Right lobe of liver (tissue), 6 donors: ENCODE results near the gene MRPL40. TPM values are rescaled to one million over a fixed set of nuclear protein-coding genes. Genes with fewer than 3 reads are reported as not detected.

Experiments
- ATAC-seq, 4 donors: fragments of 200-7000 bp; cut with Tn5 transposase; one replicate each; pipeline ENCODE4 v1.9.1; 2020; ENCODE audit warnings: mild to moderate bottlenecking in 4 of 4, moderate library complexity in 4 of 4
- DNase-seq, 3 donors: peaks; one replicate each; pipeline ENCODE4 v3.0.0-alpha.2; 2020
- H3K27ac ChIP-seq, 3 donors: fragments of 200-600 bp; one replicate each; pipeline ENCODE4 v1.8.0; 2022
- H3K27me3 ChIP-seq, 2 donors: fragments of 200-600 bp; one replicate each; pipeline ENCODE4 v1.8.0; 2022
- H3K36me3 ChIP-seq, 4 donors: fragments of 200-600 bp; sonication (generic) in 1 of 4; one replicate each; pipeline versions ENCODE4 v1.5.1 to v1.8.0; 2017 to 2022; ENCODE audit warnings: control low read depth in 1 of 4
- H3K4me1 ChIP-seq, 4 donors: fragments of 200-600 bp; sonication (generic) in 1 of 4; one replicate each; pipeline versions ENCODE4 v1.5.1 to v1.8.0; 2017 to 2022; ENCODE audit warnings: control low read depth in 1 of 4
- H3K4me3 ChIP-seq, 3 donors: fragments of 200-600 bp; one replicate each; pipeline ENCODE4 v1.8.0; 2022
- H3K9me3 ChIP-seq, 4 donors: fragments of 200-600 bp; sonication (generic) in 1 of 4; one replicate each; pipeline versions ENCODE4 v1.5.1 to v1.8.0; 2017 to 2022; ENCODE audit warnings: control low read depth in 1 of 4
- CTCF ChIP-seq, 4 donors: fragments of 200-600 bp in 3 of 4; fragments of 450-650 bp in 1 of 4; IDR thresholded peaks; one replicate each; pipeline versions ENCODE4 v1.5.1 to v1.8.0; 2016 to 2022; ENCODE audit warnings: antibody characterized with exemption in 4 of 4, mild to moderate bottlenecking in 2 of 4
- POLR2A ChIP-seq: fragments of 450-650 bp; IDR thresholded peaks from one replicate; pipeline ENCODE4 v1.6.1; 2017; ENCODE audit warnings: antibody characterized with exemption, mild to moderate bottlenecking
- WGBS: methylation state at CpG from one replicate; pipeline ENCODE4 v1.1.6; 2018; ENCODE audit warnings: low coverage, low lambda C conversion rate; ENCODE audit not compliant: insufficient coverage; ENCODE audit errors: missing lambda C conversion rate; 5-methylcytosine and 5-hydroxymethylcytosine counted together
- intact Hi-C, 2 donors: fragments of 100-400 bp; cut with DNase I; formaldehyde crosslinking; loops; one replicate each; pipeline versions ENCODE4 v1.11.2 to v1.14.1; 2022
- total RNA-seq, 6 experiments: library from RNA; depleted of rRNA in 2 of 6; stranded (reverse); fragments of >200 nt in 2 of 6; fragmentation: NEBNext Ultra II Directional in 3 of 6; extraction: Animal tissue kit (Norgen Biotek cat#: 25700) in 3 of 6; gene quantifications; one replicate each; pipeline versions ENCODE4 v1.1.0 to v1.2.4, GENCODE V29; 2016 to 2023
- donor health status: DM: no; HTN: yes; CAD: no.
- donor health status: DM: no; HTN: no; CAD: no.
- donor health status: DM: no; HTN: no; CAD: no.
- donor health status: DM: no; HTN: yes; CAD: no.
- donor health status: DM: no; HTN: yes; CAD: no.

Gene MRPL40
- total RNA-seq, 6 experiments from 2014 or later = 23.6 to 38.8 (median 27.8) TPM

- no peak for ATAC-seq
- H3K4me3 ChIP-seq = no peak overlapping the region
- no peaks in the 10 kb centered on the region for H3K27me3 ChIP-seq
- DNase-seq = peak in 1 of 3 donors; percentile 30
- H3K27ac ChIP-seq = no peak overlapping the region
- no peaks in the 10 kb centered on the region for H3K9me3 ChIP-seq
- intact Hi-C loops = no loop called here
- H3K4me1 ChIP-seq = no peaks in the 10 kb centered on the region
- TF ChIP-seq POLR2A = no peak
- no peak for TF ChIP-seq CTCF (IDR thresholded peaks at IDR 0.05)
- WGBS = 57% methylated on average over 1 of the region's 2 CpGs
- H3K36me3 ChIP-seq = peaks cover 11 to 93% (median 53%) of the 10 kb centered on the region in 4 donors
Measured at GRCh38 chr22:19387038-19387437, 45.3 kb upstream of the MRPL40 start.

GRCh38 chr22:19387575-19387974 is 44.8 kb upstream of the MRPL40 start:
- no peak overlapping the region for H3K27ac ChIP-seq
- H3K4me1 ChIP-seq = no peaks in the 10 kb centered on the region
- peak in 1 of 3 donors; percentile 23 for DNase-seq
- H3K27me3 ChIP-seq = no peaks in the 10 kb centered on the region
- H3K36me3 ChIP-seq = peaks cover 11 to 93% (median 51%) of the 10 kb centered on the region in 4 donors
- intact Hi-C loops = no loop called here
- ATAC-seq = no peak
- H3K9me3 ChIP-seq = no peaks in the 10 kb centered on the region
- 100% methylated on average over 2 of the region's 7 CpGs for WGBS
- no peak overlapping the region for H3K4me3 ChIP-seq
- TF ChIP-seq CTCF (IDR thresholded peaks at IDR 0.05) = no peak
- TF ChIP-seq POLR2A = no peak

- intact Hi-C loops = no loop called here
- peak in 1 of 3 donors; percentile 42 for DNase-seq
- 89% methylated on average over 5 of the region's 5 CpGs for WGBS
Measured at GRCh38 chr22:19393704-19394103, 38.6 kb upstream of the MRPL40 start.

GRCh38 chr22:19394274-19395050 is 37.9 kb upstream of the MRPL40 start:
- Histone ChIP-seq H3K9me3 (no peaks in the 10 kb centered on the region), H3K4me1 (no peaks in the 10 kb centered on the region), H3K27ac (no peak overlapping the region), H3K27me3 (no peaks in the 10 kb centered on the region), H3K36me3 (peaks cover 0 to 91% (median 28%) of the 10 kb centered on the region in 4 donors), H3K4me3 (no peak overlapping the region)
- ATAC-seq (no peak), DNase-seq (peak in 1 of 3 donors; percentile 32)
- TF ChIP-seq POLR2A (no peak), CTCF (IDR thresholded peaks at IDR 0.05) (no peak)
- intact Hi-C loops = no loop called here
- WGBS = 85% methylated on average over 5 of the region's 8 CpGs

More at GRCh38 chr22:19393704-19394103, 38.6 kb upstream of the MRPL40 start:
- Histone ChIP-seq H3K27me3 (no peaks in the 10 kb centered on the region), H3K9me3 (no peaks in the 10 kb centered on the region), H3K4me3 (no peak overlapping the region), H3K4me1 (no peaks in the 10 kb centered on the region), H3K27ac (no peak overlapping the region), H3K36me3 (peaks cover 0 to 93% (median 31%) of the 10 kb centered on the region in 4 donors)
- ATAC-seq = no peak
- TF ChIP-seq POLR2A = no peak
- no peak for TF ChIP-seq CTCF (IDR thresholded peaks at IDR 0.05)
